Nephron (organoid): ENCODE measurements around the gene ZYX.

ENCODE experiments used
- H3K27ac Mint-ChIP-seq, 3 experiments: 2 replicates each; pipeline ENCODE4 v1.8.0; 2020; ENCODE audit warnings: mixed read lengths in 3 of 3, mild to moderate bottlenecking in 2 of 3, moderate library complexity in 1 of 3
- H3K27me3 Mint-ChIP-seq: 2 replicates; pipeline ENCODE4 v1.8.0; 2021; ENCODE audit warnings: low read depth, mild to moderate bottlenecking, moderate library complexity, mixed read lengths
- H3K36me3 Mint-ChIP-seq: 2 replicates; pipeline ENCODE4 v1.8.0; 2020; ENCODE audit warnings: low read depth, mixed read lengths
- H3K4me1 Mint-ChIP-seq: 2 replicates; pipeline ENCODE4 v1.8.0; 2020; ENCODE audit warnings: mixed read lengths
- H3K4me3 Mint-ChIP-seq, 3 experiments: 2 replicates each; pipeline ENCODE4 v1.8.0; 2020; ENCODE audit warnings: mild to moderate bottlenecking in 3 of 3, mixed read lengths in 3 of 3, moderate library complexity in 2 of 3
- H3K9me3 Mint-ChIP-seq: 2 replicates; pipeline ENCODE4 v1.8.0; 2020; ENCODE audit warnings: mixed read lengths
- CTCF ChIP-seq, 3 experiments: fragments of 200-600 bp; sonication (generic); IDR thresholded peaks; one replicate each; pipeline ENCODE4 v1.5.0; 2021; ENCODE audit warnings: antibody characterized with exemption in 3 of 3; ENCODE audit not compliant: unreplicated experiment in 3 of 3

ZYX gene

GRCh38 chr7:143368387-143368786, 12.8 kb upstream of the ZYX start:
- peaks cover 13% of the 10 kb centered on the region for H3K4me1 Mint-ChIP-seq
- no peaks in the 10 kb centered on the region for H3K36me3 Mint-ChIP-seq
- peaks cover 31% of the 10 kb centered on the region for H3K27me3 Mint-ChIP-seq
- H3K4me3 Mint-ChIP-seq = no peak overlapping the region
- TF ChIP-seq CTCF (IDR thresholded peaks at IDR 0.05; ENCODE audit: unreplicated experiment in 3 of 3) = no peak
- no peaks in the 10 kb centered on the region for H3K9me3 Mint-ChIP-seq
- H3K27ac Mint-ChIP-seq = peak overlapping the region in 1 of 3 experiments; percentile 76

DNA sequence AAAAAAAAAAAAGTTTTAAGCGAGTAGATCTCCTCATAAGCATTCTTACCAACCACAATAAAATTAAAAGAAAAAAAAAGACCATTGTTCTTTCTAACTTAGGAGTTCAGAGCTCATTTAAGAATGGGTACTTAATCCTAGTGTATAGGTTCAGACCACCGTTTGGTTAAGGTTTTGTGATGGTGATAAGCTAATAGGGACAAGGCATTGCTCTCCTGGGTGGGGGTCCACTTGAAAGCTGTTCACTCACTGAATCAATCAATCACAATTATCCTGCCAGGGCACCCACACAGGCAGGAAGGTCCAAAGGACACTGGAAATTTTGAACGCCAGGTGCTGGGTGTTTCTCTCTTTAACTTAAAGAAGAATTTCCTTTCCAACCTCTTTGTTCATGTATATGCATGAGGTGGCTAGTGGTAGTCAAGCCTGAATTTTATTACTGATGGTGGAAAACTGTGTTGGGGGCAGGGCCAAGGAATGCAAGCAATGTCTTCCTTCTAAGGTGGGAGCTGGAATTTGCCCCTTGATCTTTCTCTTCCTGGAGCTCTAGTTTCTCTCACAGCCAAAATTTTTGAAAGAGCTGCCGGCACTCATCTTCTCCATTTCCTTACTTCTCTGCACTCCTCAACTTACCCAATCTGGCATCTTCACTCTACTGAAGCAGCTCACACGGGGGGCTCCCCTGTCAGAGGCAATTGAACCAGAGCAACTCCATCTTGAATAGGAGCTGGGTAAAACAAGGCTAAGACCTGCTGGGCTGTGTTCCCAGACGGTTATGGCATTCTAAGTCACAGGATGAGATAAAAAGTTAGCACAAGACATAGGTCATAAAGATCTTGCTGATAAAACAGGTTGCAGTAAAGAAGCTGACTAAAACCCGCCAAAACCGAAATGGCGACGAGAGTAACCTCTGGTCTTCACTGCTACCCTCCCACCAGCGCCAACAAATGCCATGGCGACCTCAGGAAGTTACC, 11.2 kb upstream of the ZYX start:
- H3K36me3 Mint-ChIP-seq = no peaks in the 10 kb centered on the region
- H3K27ac Mint-ChIP-seq = peak overlapping the region in 2 of 3 experiments; percentile 12 to 93
- H3K4me1 Mint-ChIP-seq = peaks cover 13% of the 10 kb centered on the region
- TF ChIP-seq CTCF (IDR thresholded peaks at IDR 0.05; ENCODE audit: unreplicated experiment in 3 of 3) = no peak
- peaks cover 15% of the 10 kb centered on the region for H3K27me3 Mint-ChIP-seq
- H3K9me3 Mint-ChIP-seq = no peaks in the 10 kb centered on the region
- no peak overlapping the region for H3K4me3 Mint-ChIP-seq

DNA sequence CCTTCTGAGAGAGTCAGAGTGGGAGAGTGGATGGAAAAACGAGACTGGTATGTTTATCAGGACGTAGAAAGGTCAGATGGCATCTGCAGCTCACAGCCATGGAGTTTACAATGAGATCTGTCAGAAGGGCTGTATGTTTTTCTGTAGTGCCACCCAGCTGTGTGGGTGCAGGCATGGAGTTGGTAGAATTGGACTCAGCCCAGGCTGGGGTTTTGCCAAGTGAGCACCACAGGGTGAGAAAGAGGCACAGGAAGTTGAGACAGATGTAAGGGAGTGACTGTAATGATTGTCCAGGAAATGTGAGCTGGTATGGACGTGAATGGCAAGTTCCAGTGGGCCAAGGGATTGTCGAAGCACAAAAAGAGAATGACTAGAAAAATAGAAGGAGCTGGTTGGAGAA, 9.1 kb upstream of the ZYX start:
- no peaks in the 10 kb centered on the region for H3K27me3 Mint-ChIP-seq
- H3K36me3 Mint-ChIP-seq = no peaks in the 10 kb centered on the region
- no peaks in the 10 kb centered on the region for H3K9me3 Mint-ChIP-seq
- no peak overlapping the region for H3K4me3 Mint-ChIP-seq
- no peak for TF ChIP-seq CTCF (IDR thresholded peaks at IDR 0.05; ENCODE audit: unreplicated experiment in 3 of 3)
- no peak overlapping the region for H3K27ac Mint-ChIP-seq
- peaks cover 14% of the 10 kb centered on the region for H3K4me1 Mint-ChIP-seq

- TF ChIP-seq CTCF (IDR thresholded peaks at IDR 0.05; ENCODE audit: unreplicated experiment in 3 of 3) = no peak
- Mint-ChIP-seq H3K27ac (peak overlapping the region in 1 of 3 experiments; percentile 21), H3K4me3 (no peak overlapping the region), H3K4me1 (peaks cover 23% of the 10 kb centered on the region), H3K36me3 (no peaks in the 10 kb centered on the region), H3K9me3 (no peaks in the 10 kb centered on the region), H3K27me3 (no peaks in the 10 kb centered on the region)
These were observed 7.8 kb upstream of the ZYX start for GRCh38 chr7:143373255-143373794.

DNA sequence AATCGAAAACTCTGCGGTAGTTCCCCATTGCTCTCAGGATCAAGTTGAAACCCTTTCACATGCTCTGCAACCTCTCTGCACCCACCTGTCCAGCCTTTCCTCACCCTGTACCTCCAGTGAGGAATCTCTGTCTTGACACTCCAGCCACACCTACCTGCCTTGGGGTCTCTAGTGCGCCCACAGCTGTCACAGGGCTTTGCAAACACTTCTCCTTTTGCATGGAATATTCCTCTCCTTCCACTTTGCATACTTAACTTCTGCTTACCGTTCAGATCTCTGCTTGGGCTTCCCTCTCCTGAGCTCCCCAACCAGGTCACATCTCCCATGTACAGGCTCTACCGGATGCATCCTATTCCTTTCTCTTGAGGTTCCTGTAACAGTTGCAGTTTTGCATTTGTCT, 6.6 kb upstream of the ZYX start:
- Mint-ChIP-seq H3K27ac (no peak overlapping the region), H3K4me1 (peaks cover 35% of the 10 kb centered on the region), H3K36me3 (no peaks in the 10 kb centered on the region), H3K4me3 (no peak overlapping the region), H3K9me3 (no peaks in the 10 kb centered on the region), H3K27me3 (no peaks in the 10 kb centered on the region)
- no peak for TF ChIP-seq CTCF (IDR thresholded peaks at IDR 0.05; ENCODE audit: unreplicated experiment in 3 of 3)
